A549 (cell line): Measurements from ENCODE around the gene QRFPR. TPM values are rescaled to one million over a fixed set of nuclear protein-coding genes. Genes with fewer than 3 reads are reported as not detected.

Experiments used
- polyA plus RNA-seq, 4 experiments: library from polyadenylated mRNA; depleted of rRNA in 3 of 4; stranded (reverse); fragments of >200 nt; fragmentation: RNase III in 1 of 4; extraction: RNeasy Plus Mini Kit Qiagen cat#74134 plus additional on column Dnase treatment in 1 of 4; gene quantifications; 2 replicates in 3 of 4; 3 replicates in 1 of 4; pipeline ENCODE4 v1.2.3, GENCODE V29; 2011 to 2017
- small RNA-seq, 6 experiments: library from RNA; depleted of rRNA; stranded (forward); fragments of <200 nt; gene quantifications; one replicate each; pipeline ENCODE3, GENCODE V24; 2012

QRFPR gene
- polyA plus RNA-seq, 2 of the 4 experiments (the other 2 are of a cell fraction): not detected

Small RNA genes within 50 kb of the gene (small RNA-seq; reads per million reads assigned to genes)
- 0 reads per million in 6 experiments for gene RF00019

Other genes with a start within 250 kb of the QRFPR start
- gene TNIP3, start 216.7 kb downstream of the QRFPR start, polyA plus RNA-seq (2011; rRNA removed): 0.41 and 0.58 TPM in 2 replicates
- gene TNIP3, start 216.7 kb downstream of the QRFPR start, polyA plus RNA-seq (2017; fragmentation: RNase III; extraction: RNeasy Plus Mini Kit Qiagen cat#74134 plus additional on column Dnase treatment): 0.25 to 0.46 TPM (median 0.38 TPM) in 3 replicates